GM23248 (cell line): ENCODE measurements around the gene MAN1C1.

Source experiments
- EZH2 ChIP-seq: fragments of 200-600 bp; sonication (generic); IDR thresholded peaks from 2 replicates; pipeline ENCODE4 v1.6.1; 2018; ENCODE audit warnings: antibody characterized with exemption, mild to moderate bottlenecking; ENCODE audit not compliant: insufficient read depth, poor library complexity, severe bottlenecking
- EZH2phosphoT487 ChIP-seq: fragments of 200-600 bp; sonication (generic); IDR thresholded peaks from 2 replicates; pipeline ENCODE4 v1.6.1; 2018; ENCODE audit warnings: antibody characterized with exemption, moderate library complexity, mild to moderate bottlenecking, low read depth; ENCODE audit not compliant: insufficient read depth

GRCh38 chr1:25615172-25615541, 1.4 kb upstream of the MAN1C1 start:
- TF ChIP-seq EZH2 (no peak), EZH2phosphoT487 (no peak)
